Measurements from ENCODE around the gene HOXD4. TPM values are rescaled to one million over a fixed set of nuclear protein-coding genes. Genes with fewer than 3 reads are reported as not detected.
A peak's percentile ranks its signal among the peaks of the same experiment; 100 is the strongest.

The HOXD4 gene
- total RNA-seq, 1 donor from 2014 or later: 0.97 TPM

DNA sequence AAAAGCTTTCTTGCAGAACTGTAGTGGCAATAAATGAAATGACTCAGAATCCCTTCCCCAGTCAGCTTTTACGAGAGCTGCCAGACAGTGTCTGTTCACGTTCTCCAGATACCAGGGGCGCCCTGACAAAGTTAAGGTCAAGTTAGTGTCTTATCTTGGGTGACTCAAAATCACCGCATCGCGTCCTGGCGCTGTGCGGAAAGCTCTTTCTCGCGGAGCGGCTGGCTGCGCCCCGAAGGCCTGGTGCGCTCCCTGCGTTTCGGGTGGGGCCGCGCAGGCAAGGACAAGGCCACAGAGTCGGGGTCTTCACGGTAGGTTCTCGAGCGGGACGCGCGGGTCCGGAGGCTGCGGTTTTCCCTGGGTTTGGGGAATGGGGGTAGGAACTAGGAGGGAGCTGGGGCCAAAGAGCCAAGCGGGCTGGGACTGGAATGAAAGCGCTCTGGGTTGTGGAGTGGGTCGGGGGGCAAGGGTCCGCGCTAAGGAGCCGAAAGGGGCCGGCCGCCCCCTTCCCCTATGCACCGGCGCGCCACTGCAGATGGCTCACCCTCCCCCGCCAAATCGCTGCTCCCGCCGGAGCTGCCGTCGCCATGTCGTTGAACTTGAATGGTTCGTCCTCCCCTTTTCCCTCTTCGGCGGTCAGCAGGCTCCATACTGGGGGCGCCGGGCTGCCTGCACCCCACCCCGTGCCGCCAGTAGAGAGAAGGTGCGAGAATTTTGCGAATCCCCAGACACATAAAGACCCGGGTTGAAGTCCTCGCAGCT lies 46.9 kb upstream of the HOXD4 start:
- peaks cover 98% of the 10 kb centered on the region for H3K27me3 ChIP-seq (ENCODE audit: low read depth)
- DNase-seq: no peak
- no peak overlapping the region for H3K4me3 ChIP-seq

DNA sequence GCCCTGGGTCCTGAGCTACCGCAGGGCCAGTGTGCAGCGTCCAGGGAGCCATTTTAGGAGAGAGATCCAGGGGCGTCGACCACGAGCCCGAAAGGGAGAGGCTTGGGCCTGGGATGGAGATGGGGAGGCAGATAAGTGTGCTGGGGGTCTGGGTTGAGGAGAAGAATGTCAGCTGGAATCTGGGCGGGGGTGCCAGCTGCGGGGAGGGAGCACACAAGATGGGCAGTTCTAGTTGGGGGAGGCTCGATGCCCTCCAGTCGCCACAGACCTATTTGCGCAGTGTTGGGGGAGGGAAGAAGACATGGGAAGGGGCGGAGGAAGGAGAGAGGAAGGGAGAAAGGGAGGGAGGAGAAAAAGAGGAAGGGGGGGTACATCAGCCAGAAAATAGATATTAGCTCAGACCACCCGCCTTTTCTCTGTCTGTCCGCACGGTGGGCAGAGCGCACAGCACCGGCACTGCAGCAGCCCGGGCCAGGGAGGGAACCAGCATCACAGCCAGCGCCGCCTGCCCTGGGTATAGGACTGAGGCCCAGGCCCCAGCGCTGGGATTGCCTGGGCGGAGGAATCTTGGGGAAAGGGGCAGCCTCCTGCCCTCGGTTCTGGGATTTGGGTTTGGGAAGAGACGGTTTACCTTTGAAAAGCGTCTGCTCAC lies 46.1 kb upstream of the HOXD4 start:
- Histone ChIP-seq H3K36me3 (no peaks in the 10 kb centered on the region), H3K4me3 (no peak overlapping the region), H3K9me3 (no peaks in the 10 kb centered on the region), H3K27me3 (ENCODE audit: low read depth) (peaks cover 98% of the 10 kb centered on the region), H3K4me1 (peaks cover 29% of the 10 kb centered on the region), H3K27ac (no peak overlapping the region)
- ATAC-seq (no peak), DNase-seq (no peak)
- intact Hi-C loops (cut with DNase I): no loop called here
- TF ChIP-seq, protein P1, sequence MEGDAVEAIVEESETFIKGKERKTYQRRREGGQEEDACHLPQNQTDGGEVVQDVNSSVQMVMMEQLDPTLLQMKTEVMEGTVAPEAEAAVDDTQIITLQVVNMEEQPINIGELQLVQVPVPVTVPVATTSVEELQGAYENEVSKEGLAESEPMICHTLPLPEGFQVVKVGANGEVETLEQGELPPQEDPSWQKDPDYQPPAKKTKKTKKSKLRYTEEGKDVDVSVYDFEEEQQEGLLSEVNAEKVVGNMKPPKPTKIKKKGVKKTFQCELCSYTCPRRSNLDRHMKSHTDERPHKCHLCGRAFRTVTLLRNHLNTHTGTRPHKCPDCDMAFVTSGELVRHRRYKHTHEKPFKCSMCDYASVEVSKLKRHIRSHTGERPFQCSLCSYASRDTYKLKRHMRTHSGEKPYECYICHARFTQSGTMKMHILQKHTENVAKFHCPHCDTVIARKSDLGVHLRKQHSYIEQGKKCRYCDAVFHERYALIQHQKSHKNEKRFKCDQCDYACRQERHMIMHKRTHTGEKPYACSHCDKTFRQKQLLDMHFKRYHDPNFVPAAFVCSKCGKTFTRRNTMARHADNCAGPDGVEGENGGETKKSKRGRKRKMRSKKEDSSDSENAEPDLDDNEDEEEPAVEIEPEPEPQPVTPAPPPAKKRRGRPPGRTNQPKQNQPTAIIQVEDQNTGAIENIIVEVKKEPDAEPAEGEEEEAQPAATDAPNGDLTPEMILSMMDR (IDR thresholded peaks at IDR 0.05): no peak

More for the DNA sequence above, 46.9 kb upstream of the HOXD4 start:
- ATAC-seq: no peak
- no peaks in the 10 kb centered on the region for H3K9me3 ChIP-seq
- H3K4me1 ChIP-seq: peaks cover 29% of the 10 kb centered on the region
- TF ChIP-seq, protein P1 (IDR thresholded peaks at IDR 0.05): no peak
- H3K27ac ChIP-seq: no peak overlapping the region
- no peaks in the 10 kb centered on the region for H3K36me3 ChIP-seq
- intact Hi-C loops (cut with DNase I): no loop called here

DNA sequence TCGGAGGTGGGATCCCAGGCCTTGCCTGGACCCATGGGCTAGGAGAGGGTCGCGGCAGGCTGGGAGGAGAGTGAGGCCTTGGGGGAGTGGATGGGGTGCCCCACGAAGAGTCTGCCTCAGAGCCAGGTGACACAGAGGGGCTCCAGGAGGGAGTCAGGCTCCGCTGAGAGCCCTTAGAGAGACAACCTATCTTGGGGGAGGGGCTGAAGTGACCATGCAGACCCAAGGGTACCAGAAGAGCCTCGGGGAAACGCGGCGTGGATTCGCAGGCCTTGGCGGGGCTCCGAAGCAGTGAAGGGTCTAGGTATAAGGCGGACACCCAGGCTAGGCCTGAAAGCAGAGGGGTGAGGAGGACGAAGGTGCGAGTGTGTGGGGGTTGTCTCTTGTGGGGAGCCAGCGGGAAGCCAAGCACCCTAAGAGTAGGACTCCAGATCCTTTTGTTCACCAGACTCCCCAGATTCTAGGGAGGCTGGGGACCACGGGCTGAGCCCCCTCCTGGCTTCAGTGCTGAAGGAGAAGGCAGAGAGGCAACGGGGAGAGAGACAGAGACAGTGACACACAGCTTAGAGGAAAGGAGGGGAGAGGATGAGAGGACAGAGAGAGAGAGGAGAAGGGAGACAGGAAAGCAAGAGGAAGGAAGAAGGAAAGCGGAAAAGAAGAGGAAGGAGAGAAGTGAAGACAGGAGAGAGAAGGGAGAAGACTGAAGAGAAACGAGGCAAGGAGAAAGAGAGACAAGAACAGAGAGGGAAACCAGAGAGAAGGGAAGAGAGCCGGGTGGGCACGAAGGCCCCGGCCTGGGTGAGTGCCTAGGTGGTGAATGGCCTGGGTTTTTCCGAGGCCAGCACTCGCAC lies 45.4 kb upstream of the HOXD4 start:
- no peaks in the 10 kb centered on the region for H3K9me3 ChIP-seq
- ATAC-seq (no peak), DNase-seq (no peak)
- H3K27ac ChIP-seq: no peak overlapping the region
- H3K4me1 ChIP-seq: peaks cover 29% of the 10 kb centered on the region
- no peaks in the 10 kb centered on the region for H3K36me3 ChIP-seq
- TF ChIP-seq, protein P1 (IDR thresholded peaks at IDR 0.05): no peak
- intact Hi-C loops (cut with DNase I): no loop called here
- peaks cover 98% of the 10 kb centered on the region for H3K27me3 ChIP-seq (ENCODE audit: low read depth)
- H3K4me3 ChIP-seq: no peak overlapping the region

DNA sequence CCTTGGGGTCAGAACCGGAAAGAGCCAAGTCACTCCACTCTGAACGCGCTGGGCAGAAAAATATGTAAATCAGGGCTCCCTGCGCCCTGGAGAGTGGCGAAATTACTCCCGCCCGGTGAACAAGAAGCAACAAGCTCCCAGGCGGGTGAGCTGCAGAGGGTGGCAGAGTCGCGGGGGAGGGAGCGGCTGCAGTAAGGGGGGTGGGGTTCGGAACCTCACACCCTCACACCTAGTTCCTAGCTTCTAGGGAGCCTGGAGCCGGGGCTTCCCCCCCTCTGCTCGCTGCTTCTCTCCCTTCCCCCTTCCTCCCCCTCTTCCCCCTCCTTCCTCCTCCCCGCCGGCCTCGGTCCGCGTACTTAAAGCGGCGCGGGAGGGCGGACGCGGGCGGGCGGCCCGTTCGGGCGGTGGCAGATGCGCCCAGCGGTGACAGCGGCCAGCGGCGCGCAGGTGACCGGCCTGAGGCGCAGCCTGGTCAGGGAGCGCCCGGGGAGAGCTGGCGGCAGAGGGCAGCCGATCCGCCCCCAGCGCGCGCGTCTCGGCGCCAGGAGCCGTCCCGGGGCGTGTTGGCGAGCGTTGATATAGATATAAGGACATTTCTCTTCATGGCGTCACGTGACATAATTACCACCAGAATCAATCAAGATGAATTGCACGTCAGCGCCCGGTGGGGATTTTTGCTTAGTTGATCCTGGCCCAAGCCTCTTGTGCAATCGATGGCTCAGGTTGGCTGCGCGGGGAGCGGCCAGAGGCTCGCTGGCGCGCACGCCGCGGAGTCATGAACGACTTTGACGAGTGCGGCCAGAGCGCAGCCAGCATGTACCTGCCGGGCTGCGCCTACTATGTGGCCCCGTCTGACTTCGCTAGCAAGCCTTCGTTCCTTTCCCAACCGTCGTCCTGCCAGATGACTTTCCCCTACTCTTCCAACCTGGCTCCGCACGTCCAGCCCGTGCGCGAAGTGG lies 44.5 kb upstream of the HOXD4 start, which contains the start of gene HOXD11:
HOXD11 (plus strand) TSS at position 700 of the 959 bp plus-strand sequence; CDS start at position 776, 76 bp downstream.
- intact Hi-C loops (cut with DNase I): no loop called here
- ATAC-seq: peak; percentile 25 to 56

More for the DNA sequence above, 44.5 kb upstream of the HOXD4 start, which contains the start of gene HOXD11:
- Histone ChIP-seq H3K9me3 (no peaks in the 10 kb centered on the region), H3K27ac (no peak within 1 kb of the TSS), H3K4me3 (peak within 1 kb of the TSS; percentile 27), H3K4me1 (peaks cover 29% of the 10 kb centered on the region), H3K27me3 (ENCODE audit: low read depth) (peaks cover 98% of the 10 kb centered on the region), H3K36me3 (no peaks in the 10 kb centered on the region)
- TF ChIP-seq, protein P1 (IDR thresholded peaks at IDR 0.05): no peak
- no peak for DNase-seq

Measured in lower lobe of right lung (tissue), 2 donors.